ENCODE results near the gene ARID3B. TPM values are rescaled to one million over a fixed set of nuclear protein-coding genes. Genes with fewer than 3 reads are reported as not detected.

The ARID3B gene
- total RNA-seq, 1 experiment from 2014 or later = 101 TPM

- no peak for TF ChIP-seq CTCF (conservative IDR thresholded peaks at IDR 0.05)
- H4K8ac ChIP-seq (replicated peaks; ENCODE audit: insufficient read length, low read depth, low read length) = no peak overlapping the region
- no peak overlapping the region for H2BK120ac ChIP-seq (ENCODE audit: low read depth, low read length, poor library complexity, severe bottlenecking)
- no peaks in the 10 kb centered on the region for H3K9me3 ChIP-seq (ENCODE audit: control insufficient read depth, low read depth, low read length)
- no peak overlapping the region for H3K4me2 ChIP-seq (ENCODE audit: insufficient read depth, insufficient read length, low read length)
- H3K4me1 Mint-ChIP-seq = peaks cover 5 to 7% of the 10 kb centered on the region in 2 experiments; a peak in 1 of 4 replicates
- no peak overlapping the region for H3K14ac ChIP-seq (ENCODE audit: insufficient read depth, low read length)
- H3K4me3 Mint-ChIP-seq = no peak overlapping the region
- H3K23me2 ChIP-seq (ENCODE audit: insufficient read length, low read depth, low read length, poor library complexity, severe bottlenecking) = peaks cover 13% of the 10 kb centered on the region
- peaks cover 36% of the 10 kb centered on the region for H3K27me3 Mint-ChIP-seq (ENCODE audit: low read depth)
- H3K18ac ChIP-seq (ENCODE audit: insufficient read length, low read depth, low read length) = no peak overlapping the region
- H3K27me3 ChIP-seq (ENCODE audit: insufficient read depth, low read length) = no peaks in the 10 kb centered on the region; the same call in 1 of the 2 replicates
- no peak for DNase-seq
- peaks cover 1% of the 10 kb centered on the region for H3K79me1 ChIP-seq (ENCODE audit: insufficient read depth, low read depth, low read length, poor library complexity, severe bottlenecking)
- H3K79me2 ChIP-seq (ENCODE audit: insufficient read depth, low read length) = peaks cover 5% of the 10 kb centered on the region; the same call in 1 of the 2 replicates
- H3K36me3 Mint-ChIP-seq (ENCODE audit: insufficient read depth in 1 of 3, low read depth in 3 of 3) = no peaks in the 10 kb centered on the region; a peak in 1 of 7 replicates
- WGBS (ENCODE audit: extremely low coverage, insufficient read length, low lambda C conversion rate) = no CpG with 5 or more reads among the region's 11 CpGs
- no peak overlapping the region for H3K9ac ChIP-seq (ENCODE audit: extremely low read depth, insufficient read length, low read length)
- no peaks in the 10 kb centered on the region for H3K9me3 Mint-ChIP-seq
- H3T11ph ChIP-seq (ENCODE audit: low read length) = no peak overlapping the region
- no peak overlapping the region for H3K27ac Mint-ChIP-seq
- no peak overlapping the region for H2AFZ ChIP-seq (ENCODE audit: low read length)
- no peak overlapping the region for H3K4ac ChIP-seq (ENCODE audit: low read depth, low read length)
- no peak overlapping the region for H3K27ac ChIP-seq (ENCODE audit: insufficient read length, low read depth, low read length)
- H3K23ac ChIP-seq (ENCODE audit: insufficient read length, low read depth, low read length) = no peak overlapping the region
- no peak overlapping the region for H2BK5ac ChIP-seq (ENCODE audit: insufficient read length, low read length)
- no peak overlapping the region for H3K56ac ChIP-seq (ENCODE audit: insufficient read length, low read depth, low read length)
- no peaks in the 10 kb centered on the region for H4K20me1 ChIP-seq (ENCODE audit: control insufficient read depth, insufficient read depth, insufficient read length)
- H4K91ac ChIP-seq (ENCODE audit: insufficient read length, low read depth, low read length) = no peak overlapping the region
- no peak overlapping the region for H2BK15ac ChIP-seq (ENCODE audit: low read depth, low read length)
- no peaks in the 10 kb centered on the region for H3K4me1 ChIP-seq (ENCODE audit: insufficient read depth, low read length)
- no peak overlapping the region for H2AK5ac ChIP-seq (ENCODE audit: insufficient read length, low read length)
- no peak overlapping the region for H2BK20ac ChIP-seq (ENCODE audit: low read depth, low read length, poor library complexity, severe bottlenecking)
- H2BK12ac ChIP-seq (ENCODE audit: insufficient read length, low read depth, low read length) = no peak overlapping the region
- H4K5ac ChIP-seq (ENCODE audit: insufficient read length, low read depth, low read length) = no peak overlapping the region
Observed at GRCh38 chr15:74611341-74611740, 70.3 kb downstream of the ARID3B start.
